NCI-H128 (cell line): ENCODE results near the gene PRRC2B.

Experiments used
- DNase-seq: peaks from one replicate; lab custom pipeline; 2025; ENCODE audit not compliant: unreplicated experiment; lab: John Stamatoyannopoulos, UW

PRRC2B gene

GRCh38 chr9:131407717-131408195 is 13.9 kb downstream of the PRRC2B start:
- DNase-seq: no peak

GRCh38 chr9:131409458-131409992 is 15.6 kb downstream of the PRRC2B start:
- DNase-seq: no peak

- DNase-seq: no peak
Observed at GRCh38 chr9:131410044-131410491, 16.2 kb downstream of the PRRC2B start.

- no peak for DNase-seq
Observed at GRCh38 chr9:131411719-131412681, 18.1 kb downstream of the PRRC2B start.

GRCh38 chr9:131416509-131416908 is 22.6 kb downstream of the PRRC2B start:
- no peak for DNase-seq

- no peak for DNase-seq
Observed at GRCh38 chr9:131417264-131418142, 23.6 kb downstream of the PRRC2B start.

- DNase-seq: peak; percentile 29
Observed at GRCh38 chr9:131418143-131419025, 24.5 kb downstream of the PRRC2B start.

- no peak for DNase-seq
Observed at GRCh38 chr9:131419026-131419614, 25.2 kb downstream of the PRRC2B start.

- no peak for DNase-seq
Observed at GRCh38 chr9:131419716-131420115, 25.8 kb downstream of the PRRC2B start.

GRCh38 chr9:131420980-131421624 is 27.2 kb downstream of the PRRC2B start:
- no peak for DNase-seq

- no peak for DNase-seq
Observed at GRCh38 chr9:131421691-131422090, 27.8 kb downstream of the PRRC2B start.

GRCh38 chr9:131422241-131422792 is 28.4 kb downstream of the PRRC2B start:
- DNase-seq: no peak

- DNase-seq: peak; percentile 15
Observed at GRCh38 chr9:131423171-131423581, 29.3 kb downstream of the PRRC2B start.

- DNase-seq: no peak
Observed at GRCh38 chr9:131426545-131426944, 32.7 kb downstream of the PRRC2B start.

GRCh38 chr9:131429121-131430012 is 35.5 kb downstream of the PRRC2B start:
- no peak for DNase-seq

- no peak for DNase-seq
Observed at GRCh38 chr9:131432050-131432449, 38.2 kb downstream of the PRRC2B start.

GRCh38 chr9:131432597-131433301 is 38.9 kb downstream of the PRRC2B start:
- DNase-seq: no peak
